Transverse colon (tissue), 4 donors: Measurements from ENCODE around the gene PFN3.

Experiments used
- CTCF ChIP-seq, 5 experiments: fragments of 200-600 bp in 3 of 5; fragments of 450-650 bp in 2 of 5; sonication (generic) in 3 of 5; IDR thresholded peaks; 1 replicate in 2 of 5; 2 replicates in 3 of 5; pipeline ENCODE4 v1.5.1; 2016 to 2017; ENCODE audit warnings: antibody characterized with exemption in 5 of 5, inconsistent platforms in 3 of 5, mild to moderate bottlenecking in 2 of 5, moderate library complexity in 1 of 5
- EP300 ChIP-seq: sonication (generic); formaldehyde crosslinking; IDR thresholded peaks from one replicate; pipeline ENCODE4 v1.6.1; 2017; ENCODE audit warnings: antibody characterized with exemption, low read depth
- POLR2A ChIP-seq: fragments of 450-650 bp; IDR thresholded peaks from one replicate; pipeline ENCODE4 v1.6.1; 2016; ENCODE audit warnings: antibody characterized with exemption, mild to moderate bottlenecking, moderate library complexity
- POLR2AphosphoS5 ChIP-seq, 3 donors: sonication (generic); formaldehyde crosslinking; IDR thresholded peaks; one replicate each; pipeline ENCODE4 v1.6.1; 2016; ENCODE audit warnings: antibody characterized with exemption in 3 of 3

GRCh38 chr5:177414481-177414880 is 14.0 kb upstream of the PFN3 start:
- TF ChIP-seq CTCF (IDR thresholded peaks at IDR 0.05) (no peak), POLR2A (no peak), EP300 (no peak), POLR2AphosphoS5 (IDR thresholded peaks at IDR 0.05) (no peak)
